ENCODE results near the gene PRAMEF11.
"Not testable (repeated sequence)": the region's sequence is repeated elsewhere in the genome, so short reads cannot be mapped to it uniquely, and the experiment has no call there.

PRAMEF11 gene

DNA sequence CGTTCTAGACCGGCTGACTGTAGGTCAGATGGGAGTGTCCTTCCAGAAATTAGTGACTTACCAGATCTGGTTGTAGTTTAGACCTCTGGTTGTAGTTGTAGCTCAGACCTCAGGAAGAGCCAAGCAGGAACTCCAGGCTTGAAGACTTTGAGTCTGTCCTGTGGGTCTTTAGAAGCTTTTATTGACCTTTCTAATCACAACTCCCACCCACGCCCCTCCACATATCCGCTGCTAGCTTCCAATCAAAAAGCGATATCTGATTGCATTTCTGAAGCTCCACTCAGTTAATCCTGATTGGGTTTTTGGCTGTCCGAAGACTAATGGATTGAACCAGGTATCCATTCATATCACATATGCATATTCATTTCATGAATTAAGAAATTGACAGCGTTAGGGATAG lies 17.4 kb upstream of the PRAMEF11 start, which contains the start of gene HNRNPCL1:
Gene HNRNPCL1 (minus strand): TSS at position 101 of the 400 bp plus-strand sequence. CDS start 431 bp downstream, outside the sequence.
- CTCF ChIA-PET; POLR2A ChIA-PET; H3K9me3 ChIP-seq (ENCODE audit: control insufficient read depth, insufficient read depth, low read depth, low read length); H3K4me3 ChIP-seq (ENCODE audit: low read depth, low read length); H3K4me1 ChIP-seq (ENCODE audit: control insufficient read depth, insufficient read depth, low read length); H3K36me3 ChIP-seq (ENCODE audit: control insufficient read depth in 2 of 2, insufficient read depth in 1 of 2, low read length in 2 of 2); H3K27ac ChIP-seq (ENCODE audit: extremely low read depth, low read depth, low read length): not testable (repeated sequence)

DNA sequence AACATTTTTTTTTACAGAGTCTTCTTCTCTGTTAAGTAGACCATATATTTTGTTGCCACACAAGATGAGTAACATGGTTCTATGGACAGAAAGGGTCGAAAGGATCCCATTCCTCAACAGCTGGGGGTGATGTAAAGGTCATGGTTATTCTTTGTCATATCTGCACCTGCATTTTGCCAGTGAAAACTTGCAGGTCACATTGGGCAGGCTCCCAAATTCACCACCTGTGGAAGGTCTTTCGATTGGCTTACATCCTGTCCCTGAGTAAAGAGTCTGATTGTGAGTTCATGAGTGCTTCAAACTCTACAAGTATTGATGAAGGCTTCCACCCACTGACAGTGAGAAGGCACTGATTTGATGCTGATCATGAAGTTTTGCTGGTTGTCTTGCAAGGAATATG lies 2.0 kb upstream of the PRAMEF11 start:
- H3K9me3 ChIP-seq (ENCODE audit: control insufficient read depth, insufficient read depth, low read depth, low read length); H3K4me3 ChIP-seq (ENCODE audit: low read depth, low read length); CTCF ChIA-PET; POLR2A ChIA-PET; H3K36me3 ChIP-seq (ENCODE audit: control insufficient read depth in 2 of 2, insufficient read depth in 1 of 2, low read length in 2 of 2); H3K27ac ChIP-seq (ENCODE audit: extremely low read depth, low read depth, low read length); H3K4me1 ChIP-seq (ENCODE audit: control insufficient read depth, insufficient read depth, low read length): not testable (repeated sequence)

- POLR2A ChIA-PET; H3K27ac ChIP-seq (ENCODE audit: extremely low read depth, low read depth, low read length); H3K36me3 ChIP-seq (ENCODE audit: control insufficient read depth in 2 of 2, insufficient read depth in 1 of 2, low read length in 2 of 2); CTCF ChIA-PET; H3K4me3 ChIP-seq (ENCODE audit: low read depth, low read length); H3K9me3 ChIP-seq (ENCODE audit: control insufficient read depth, insufficient read depth, low read depth, low read length); H3K4me1 ChIP-seq (ENCODE audit: control insufficient read depth, insufficient read depth, low read length): not testable (repeated sequence)
Measured at GRCh38 chr1:12819061-12819460, 12.1 kb downstream of the PRAMEF11 start.

DNA sequence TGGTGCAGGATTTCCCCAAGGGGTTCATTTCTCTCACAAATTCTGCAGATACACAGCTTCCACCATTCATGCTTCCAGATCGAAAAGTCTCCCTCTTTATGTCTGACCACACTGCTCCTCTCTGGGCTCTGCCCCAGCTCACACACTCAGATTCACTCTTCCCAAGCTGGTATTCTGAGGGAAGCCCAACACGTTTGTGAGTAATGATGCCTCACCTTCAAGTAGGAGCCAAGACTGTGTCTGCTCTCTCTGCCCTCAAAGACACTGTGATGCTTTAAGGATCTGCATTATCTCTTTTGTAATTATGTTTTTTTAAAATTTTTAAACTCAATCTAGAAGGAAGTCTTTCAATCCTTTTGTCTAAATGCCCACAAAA lies 19.8 kb downstream of the PRAMEF11 start:
- ChIA-PET CTCF (no interaction called here), POLR2A (no interaction called here)
- TF ChIP-seq GFI1B (tag by site-specific recombination; IDR thresholded peaks at IDR 0.05) (no peak), KLF10 (tag by site-specific recombination; IDR thresholded peaks at IDR 0.05) (no peak), INSM2 (tag by site-specific recombination; IDR thresholded peaks at IDR 0.05) (no peak), ZNF610 (tag by site-specific recombination; IDR thresholded peaks at IDR 0.05; ENCODE audit: borderline replicate concordance) (no peak), ZNF561 (tag by site-specific recombination; IDR thresholded peaks at IDR 0.05; ENCODE audit: borderline replicate concordance) (no peak), OSR2 (tag by site-specific recombination; IDR thresholded peaks at IDR 0.05) (no peak), ZNF777 (tag by site-specific recombination; IDR thresholded peaks at IDR 0.05; ENCODE audit: borderline replicate concordance) (no peak), ZFP41 (tag by site-specific recombination; IDR thresholded peaks at IDR 0.05; ENCODE audit: borderline replicate concordance) (no peak), ZNF16 (tag by site-specific recombination; IDR thresholded peaks at IDR 0.05; ENCODE audit: low read depth) (no peak), IKZF3 (tag by site-specific recombination; IDR thresholded peaks at IDR 0.05) (no peak), ZNF223 (tag by site-specific recombination; IDR thresholded peaks at IDR 0.05) (no peak), GLI2 (tag by site-specific recombination; IDR thresholded peaks at IDR 0.05; ENCODE audit: borderline replicate concordance, low read depth) (no peak), ZNF175 (tag by site-specific recombination; IDR thresholded peaks at IDR 0.05) (no peak)
- TF ChIP-seq, protein P1, sequence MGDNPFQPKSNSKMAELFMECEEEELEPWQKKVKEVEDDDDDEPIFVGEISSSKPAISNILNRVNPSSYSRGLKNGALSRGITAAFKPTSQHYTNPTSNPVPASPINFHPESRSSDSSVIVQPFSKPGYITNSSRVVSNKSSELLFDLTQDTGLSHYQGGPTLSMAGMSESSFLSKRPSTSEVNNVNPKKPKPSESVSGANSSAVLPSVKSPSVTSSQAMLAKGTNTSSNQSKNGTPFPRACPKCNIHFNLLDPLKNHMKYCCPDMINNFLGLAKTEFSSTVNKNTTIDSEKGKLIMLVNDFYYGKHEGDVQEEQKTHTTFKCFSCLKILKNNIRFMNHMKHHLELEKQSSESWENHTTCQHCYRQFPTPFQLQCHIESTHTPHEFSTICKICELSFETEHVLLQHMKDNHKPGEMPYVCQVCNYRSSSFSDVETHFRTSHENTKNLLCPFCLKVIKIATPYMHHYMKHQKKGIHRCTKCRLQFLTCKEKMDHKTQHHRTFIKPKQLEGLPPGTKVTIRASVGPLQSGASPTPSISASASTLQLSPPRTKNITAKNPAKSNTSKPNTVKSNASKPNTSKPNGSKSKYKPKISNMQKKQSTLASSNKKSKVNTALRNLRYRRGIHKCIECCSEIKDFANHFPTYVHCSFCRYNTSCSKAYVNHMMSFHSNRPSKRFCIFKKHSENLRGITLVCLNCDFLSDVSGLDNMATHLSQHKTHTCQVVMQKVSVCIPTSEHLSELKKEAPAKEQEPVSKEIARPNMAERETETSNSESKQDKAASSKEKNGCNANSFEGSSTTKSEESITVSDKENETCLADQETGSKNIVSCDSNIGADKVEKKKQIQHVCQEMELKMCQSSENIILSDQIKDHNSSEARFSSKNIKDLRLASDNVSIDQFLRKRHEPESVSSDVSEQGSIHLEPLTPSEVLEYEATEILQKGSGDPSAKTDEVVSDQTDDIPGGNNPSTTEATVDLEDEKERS (tag by site-specific recombination; IDR thresholded peaks at IDR 0.05): no peak
- TF ChIP-seq, protein P2, sequence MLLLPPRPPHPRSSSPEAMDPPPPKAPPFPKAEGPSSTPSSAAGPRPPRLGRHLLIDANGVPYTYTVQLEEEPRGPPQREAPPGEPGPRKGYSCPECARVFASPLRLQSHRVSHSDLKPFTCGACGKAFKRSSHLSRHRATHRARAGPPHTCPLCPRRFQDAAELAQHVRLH (tag by site-specific recombination; IDR thresholded peaks at IDR 0.05): no peak
- H3K4me3 ChIP-seq (ENCODE audit: low read depth, low read length): no peak overlapping the region
- H3K4me1 ChIP-seq (ENCODE audit: control insufficient read depth, insufficient read depth, low read length): no peaks in the 10 kb centered on the region
- H3K27ac ChIP-seq (ENCODE audit: extremely low read depth, low read depth, low read length): no peak overlapping the region
- H3K9me3 ChIP-seq (ENCODE audit: control insufficient read depth, insufficient read depth, low read depth, low read length): no peaks in the 10 kb centered on the region
- H3K36me3 ChIP-seq (ENCODE audit: control insufficient read depth in 2 of 2, insufficient read depth in 1 of 2, low read length in 2 of 2): no peaks in the 10 kb centered on the region
